Gastrocnemius medialis (tissue), 4 donors: ENCODE results near the gene CACNG3.

ENCODE experiments used
- CTCF ChIP-seq, 5 experiments: fragments of 450-650 bp in 3 of 5; fragments of 200-600 bp in 2 of 5; sonication (generic) in 2 of 5; IDR thresholded peaks in 4 of 5; conservative IDR thresholded peaks in 1 of 5; 1 replicate in 4 of 5; 2 replicates in 1 of 5; pipeline ENCODE4 v1.5.1; 2016 to 2019; ENCODE audit warnings: antibody characterized with exemption in 5 of 5, mild to moderate bottlenecking in 3 of 5, moderate library complexity in 3 of 5
- POLR2A ChIP-seq, 2 donors: fragments of 450-650 bp; IDR thresholded peaks; one replicate each; pipeline ENCODE4 v1.6.1; 2017; ENCODE audit warnings: antibody characterized with exemption in 2 of 2, mild to moderate bottlenecking in 2 of 2, moderate library complexity in 2 of 2

DNA sequence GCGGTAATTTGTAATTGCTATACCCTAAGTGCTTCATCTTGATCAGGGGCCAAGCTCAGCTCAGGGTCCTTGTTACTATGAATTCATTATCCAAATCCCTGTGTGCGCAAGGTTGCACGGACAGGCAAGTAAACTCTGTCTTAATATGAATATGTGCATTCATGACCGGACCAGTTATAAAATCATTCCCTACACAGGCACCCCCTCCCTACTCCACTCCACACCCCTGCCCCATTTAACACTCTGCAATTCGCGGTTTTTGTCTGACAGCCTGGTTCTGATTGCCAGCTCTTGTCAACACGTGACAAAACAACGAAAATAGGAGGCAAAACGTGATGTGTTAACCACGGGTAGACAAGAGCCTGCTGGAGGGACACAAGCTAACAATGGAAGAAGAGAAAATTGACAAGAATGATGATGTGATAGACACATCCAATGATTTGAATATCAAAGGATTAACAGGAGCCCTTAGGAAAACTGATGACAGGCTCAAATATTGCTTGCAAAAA, 76.5 kb downstream of the CACNG3 start:
- TF ChIP-seq CTCF (IDR thresholded peaks at IDR 0.05 in 4 of 5, conservative IDR thresholded peaks at IDR 0.05 in 1 of 5) (no peak), POLR2A (IDR thresholded peaks at IDR 0.05) (no peak)
